Measurements from ENCODE around the gene SLFN11.
"Not testable (repeated sequence)": the region's sequence is repeated elsewhere in the genome, so short reads cannot be mapped to it uniquely, and the experiment has no call there.

SLFN11 gene

GRCh38 chr17:35373534-35373983, at the start of gene SLFN11:
Gene SLFN11, minus strand, starts transcription at chr17:35373621. Its CDS starts 9,814 bp downstream, at chr17:35363807.
- peak; percentile 97 for DNase-seq

GRCh38 chr17:35421069-35421468, 47.6 kb upstream of the SLFN11 start:
- not testable (repeated sequence) for DNase-seq

- DNase-seq, result no peak
Measured at GRCh38 chr17:35416659-35417058, 43.2 kb upstream of the SLFN11 start.

- DNase-seq, result not testable (repeated sequence)
Measured at GRCh38 chr17:35414707-35415106, 41.3 kb upstream of the SLFN11 start.

GRCh38 chr17:35414247-35414646, 40.8 kb upstream of the SLFN11 start:
- no peak for DNase-seq

- DNase-seq, result no peak
Measured at GRCh38 chr17:35407531-35407930, 34.1 kb upstream of the SLFN11 start.

GRCh38 chr17:35406568-35406967, 33.1 kb upstream of the SLFN11 start:
- DNase-seq, result no peak

- no peak for DNase-seq
Measured at GRCh38 chr17:35404360-35404759, 30.9 kb upstream of the SLFN11 start.

GRCh38 chr17:35393783-35394182, 20.4 kb upstream of the SLFN11 start:
- DNase-seq, result not testable (repeated sequence)

- no peak for DNase-seq
Measured at GRCh38 chr17:35390663-35391062, 17.2 kb upstream of the SLFN11 start.

GRCh38 chr17:35390156-35390555, 16.7 kb upstream of the SLFN11 start:
- no peak for DNase-seq

- DNase-seq, result no peak
Measured at GRCh38 chr17:35387496-35387895, 14.1 kb upstream of the SLFN11 start.

GRCh38 chr17:35377706-35378105, 4.3 kb upstream of the SLFN11 start:
- no peak for DNase-seq

GRCh38 chr17:35377068-35377467, 3.6 kb upstream of the SLFN11 start:
- DNase-seq, result no peak

- peak; percentile 57 for DNase-seq
Measured at GRCh38 chr17:35376245-35376644, 2.8 kb upstream of the SLFN11 start.

GRCh38 chr17:35374766-35375344, 1.4 kb upstream of the SLFN11 start:
- no peak for DNase-seq

- DNase-seq, result peak; percentile 55
Measured at GRCh38 chr17:35373984-35374765, 754 bp upstream of the SLFN11 start.

- peak; percentile 13 for DNase-seq
Measured at GRCh38 chr17:35372846-35373533, 431 bp downstream of the SLFN11 start.

- no peak for DNase-seq
Measured at GRCh38 chr17:35371934-35372333, 1.5 kb downstream of the SLFN11 start.

GRCh38 chr17:35368081-35368830, 5.2 kb downstream of the SLFN11 start:
- no peak for DNase-seq

GRCh38 chr17:35361027-35361426, 12.4 kb downstream of the SLFN11 start:
- no peak for DNase-seq

- no peak for DNase-seq
Measured at GRCh38 chr17:35359398-35359797, 14.0 kb downstream of the SLFN11 start.

- no peak for DNase-seq
Measured at GRCh38 chr17:35352284-35352683, 21.1 kb downstream of the SLFN11 start.
